ENCODE data around the gene ALG2. TPM values are rescaled to one million over a fixed set of nuclear protein-coding genes. Genes with fewer than 3 reads are reported as not detected.

ALG2 gene
- total RNA-seq, 1 donor from 2014 or later = 35.4 TPM

DNA sequence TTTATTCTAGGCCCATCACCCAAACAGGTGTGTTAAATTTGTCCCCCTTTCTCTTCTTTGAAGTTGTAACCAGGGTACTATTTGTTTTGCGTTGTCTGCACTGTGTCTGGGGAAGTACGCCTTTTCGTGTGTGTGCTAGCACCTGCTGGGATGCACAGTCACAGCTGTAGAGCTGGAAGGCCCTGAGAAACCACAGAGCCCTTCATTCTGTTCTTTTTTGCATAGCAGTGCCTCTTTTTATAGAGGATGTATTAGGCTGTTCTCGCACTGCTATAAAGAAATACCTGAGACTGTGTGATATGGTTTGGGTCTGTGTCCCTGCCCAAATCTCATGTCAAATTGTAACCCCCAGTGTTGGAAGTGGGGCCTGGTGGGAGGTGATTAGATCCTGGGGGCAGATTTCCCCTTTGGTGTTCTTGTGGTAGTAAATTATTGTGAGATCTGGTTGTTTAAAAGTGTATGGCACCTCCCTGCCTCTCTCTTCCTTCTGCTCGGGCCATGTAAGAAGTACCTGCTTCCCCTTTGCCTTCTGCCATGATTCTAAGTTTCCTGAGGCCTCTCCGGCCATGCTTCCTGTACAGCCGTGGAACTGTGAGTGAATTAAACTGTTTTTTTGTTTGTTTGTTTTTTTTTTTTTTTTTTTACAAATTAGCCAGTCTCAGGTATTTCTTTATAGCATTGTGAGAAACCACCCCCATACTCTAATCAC lies 14.3 kb upstream of the ALG2 start:
- H3K27me3 ChIP-seq (ENCODE audit: low read depth) = no peaks in the 10 kb centered on the region
- H3K36me3 ChIP-seq = peaks cover 69% of the 10 kb centered on the region
- intact Hi-C loops (cut with DNase I) = no loop called here
- H3K27ac ChIP-seq = no peak overlapping the region
- H3K9me3 ChIP-seq = no peaks in the 10 kb centered on the region
- peak in 1 of 2 donors; percentile 27 for ATAC-seq
- DNase-seq = no peak
- H3K4me1 ChIP-seq = no peaks in the 10 kb centered on the region
- H3K4me3 ChIP-seq = no peak overlapping the region
- TF ChIP-seq, protein P1, sequence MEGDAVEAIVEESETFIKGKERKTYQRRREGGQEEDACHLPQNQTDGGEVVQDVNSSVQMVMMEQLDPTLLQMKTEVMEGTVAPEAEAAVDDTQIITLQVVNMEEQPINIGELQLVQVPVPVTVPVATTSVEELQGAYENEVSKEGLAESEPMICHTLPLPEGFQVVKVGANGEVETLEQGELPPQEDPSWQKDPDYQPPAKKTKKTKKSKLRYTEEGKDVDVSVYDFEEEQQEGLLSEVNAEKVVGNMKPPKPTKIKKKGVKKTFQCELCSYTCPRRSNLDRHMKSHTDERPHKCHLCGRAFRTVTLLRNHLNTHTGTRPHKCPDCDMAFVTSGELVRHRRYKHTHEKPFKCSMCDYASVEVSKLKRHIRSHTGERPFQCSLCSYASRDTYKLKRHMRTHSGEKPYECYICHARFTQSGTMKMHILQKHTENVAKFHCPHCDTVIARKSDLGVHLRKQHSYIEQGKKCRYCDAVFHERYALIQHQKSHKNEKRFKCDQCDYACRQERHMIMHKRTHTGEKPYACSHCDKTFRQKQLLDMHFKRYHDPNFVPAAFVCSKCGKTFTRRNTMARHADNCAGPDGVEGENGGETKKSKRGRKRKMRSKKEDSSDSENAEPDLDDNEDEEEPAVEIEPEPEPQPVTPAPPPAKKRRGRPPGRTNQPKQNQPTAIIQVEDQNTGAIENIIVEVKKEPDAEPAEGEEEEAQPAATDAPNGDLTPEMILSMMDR (IDR thresholded peaks at IDR 0.05) = no peak

GRCh38 chr9:99235069-99235468 lies 13.3 kb upstream of the ALG2 start:
- TF ChIP-seq, protein P1 (IDR thresholded peaks at IDR 0.05) = no peak
- no peak for ATAC-seq
- no peaks in the 10 kb centered on the region for H3K4me1 ChIP-seq
- H3K4me3 ChIP-seq = no peak overlapping the region
- peaks cover 69% of the 10 kb centered on the region for H3K36me3 ChIP-seq
- H3K27me3 ChIP-seq (ENCODE audit: low read depth) = no peaks in the 10 kb centered on the region
- H3K27ac ChIP-seq = no peak overlapping the region
- no peaks in the 10 kb centered on the region for H3K9me3 ChIP-seq
- no peak for DNase-seq
- intact Hi-C loops (cut with DNase I) = no loop called here

DNA sequence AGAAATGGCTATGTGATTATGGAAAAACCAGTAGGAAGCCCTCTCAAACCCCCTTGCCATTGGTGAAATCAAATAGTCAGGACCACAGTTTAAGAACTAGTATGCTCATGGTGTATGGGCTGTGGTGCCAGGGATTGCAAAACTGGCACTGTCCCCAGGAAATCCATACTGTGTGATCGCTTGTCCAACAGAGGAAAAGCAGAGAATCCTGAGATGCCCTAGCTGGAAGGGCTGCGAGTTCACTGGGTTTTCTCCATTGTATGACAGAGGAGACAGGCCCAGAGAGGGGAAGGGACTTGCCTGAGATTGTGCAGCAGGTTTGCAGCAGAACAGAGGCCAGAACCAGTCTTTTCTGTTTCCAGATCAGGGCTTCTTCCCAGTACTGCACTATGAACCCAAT lies 12.9 kb upstream of the ALG2 start:
- ATAC-seq (no peak), DNase-seq (no peak)
- TF ChIP-seq, protein P1 (IDR thresholded peaks at IDR 0.05) = no peak
- H3K27ac ChIP-seq = no peak overlapping the region
- no peak overlapping the region for H3K4me3 ChIP-seq
- H3K27me3 ChIP-seq (ENCODE audit: low read depth) = no peaks in the 10 kb centered on the region
- H3K36me3 ChIP-seq = peaks cover 69% of the 10 kb centered on the region
- no peaks in the 10 kb centered on the region for H3K4me1 ChIP-seq
- intact Hi-C loops (cut with DNase I) = no loop called here
- no peaks in the 10 kb centered on the region for H3K9me3 ChIP-seq

GRCh38 chr9:99231711-99232110 lies 10.0 kb upstream of the ALG2 start:
- intact Hi-C loops (cut with DNase I) = no loop called here
- no peak for DNase-seq
- Histone ChIP-seq H3K27ac (no peak overlapping the region), H3K36me3 (peaks cover 81% of the 10 kb centered on the region), H3K4me1 (no peaks in the 10 kb centered on the region), H3K9me3 (no peaks in the 10 kb centered on the region), H3K27me3 (ENCODE audit: low read depth) (no peaks in the 10 kb centered on the region), H3K4me3 (no peak overlapping the region)
- ATAC-seq = no peak
- TF ChIP-seq, protein P1 (IDR thresholded peaks at IDR 0.05) = peak; percentile 48

DNA sequence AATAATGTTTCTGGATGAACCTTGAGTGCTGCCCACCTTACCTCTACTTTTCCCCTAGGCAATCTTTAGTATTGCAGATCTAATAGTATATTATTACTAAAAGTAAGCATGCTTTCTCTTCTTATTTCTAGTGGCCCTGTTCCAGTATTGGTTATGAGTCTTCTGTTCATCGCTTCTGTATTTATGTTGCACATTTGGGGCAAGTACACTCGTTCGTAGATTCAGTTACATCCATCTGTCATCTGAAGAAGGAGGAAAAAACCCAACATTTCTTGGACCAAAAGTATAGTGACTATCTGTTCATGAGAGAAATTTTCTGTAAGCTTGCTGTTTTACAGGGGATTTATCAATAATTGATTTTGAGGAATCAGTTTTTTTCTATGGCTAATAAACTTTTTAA lies 8.5 kb upstream of the ALG2 start:
- Histone ChIP-seq H3K4me1 (peaks cover 13% of the 10 kb centered on the region), H3K4me3 (no peak overlapping the region), H3K9me3 (no peaks in the 10 kb centered on the region), H3K27me3 (ENCODE audit: low read depth) (no peaks in the 10 kb centered on the region), H3K27ac (no peak overlapping the region), H3K36me3 (peaks cover 85% of the 10 kb centered on the region)
- intact Hi-C loops (cut with DNase I) = no loop called here
- DNase-seq (no peak), ATAC-seq (no peak)
- TF ChIP-seq, protein P1 (IDR thresholded peaks at IDR 0.05) = no peak

Measured in lower lobe of right lung (tissue), 2 donors.